Measurements from ENCODE around the gene GAK. TPM values are rescaled to one million over a fixed set of nuclear protein-coding genes. Genes with fewer than 3 reads are reported as not detected.

GAK gene
- polyA plus RNA-seq, 1 donor (not counting 4 experiments of a cell fraction or from before 2014, with no cell fraction given): 18.4 TPM

DNA sequence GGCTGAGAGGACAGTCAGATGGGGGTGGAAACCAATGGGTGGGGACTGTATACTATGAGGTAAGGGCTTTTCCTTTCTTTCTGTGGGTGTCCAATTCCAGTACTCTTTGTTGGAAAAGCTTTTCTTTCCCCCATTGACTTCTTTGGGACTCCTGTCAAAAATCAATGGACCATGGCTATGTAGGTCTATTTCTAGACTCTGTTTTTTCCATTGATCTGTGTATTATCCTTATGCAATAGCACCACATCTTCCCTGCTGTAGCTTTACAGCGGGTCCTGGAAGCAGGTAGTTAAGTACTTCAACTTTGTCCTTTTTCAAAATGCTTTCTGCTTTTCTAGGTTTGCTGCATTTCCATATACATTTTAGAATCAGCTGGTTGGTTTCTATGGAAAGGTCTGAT lies 94.3 kb downstream of the GAK start:
- Histone ChIP-seq H3K9me1 (ENCODE audit: control insufficient read depth, extremely low read depth, insufficient read depth, low read length) (no peaks in the 10 kb centered on the region), H3K79me2 (ENCODE audit: control insufficient read depth, insufficient read depth, low read length) (no peaks in the 10 kb centered on the region), H4K20me1 (ENCODE audit: control insufficient read depth, extremely low read depth, insufficient read depth, low read length) (no peaks in the 10 kb centered on the region), H3K36me3 (ENCODE audit: control insufficient read depth in 2 of 2, extremely low read depth in 1 of 2, insufficient read depth in 2 of 2, low read length in 2 of 2) (no peaks in the 10 kb centered on the region), H2AFZ (ENCODE audit: control insufficient read depth, low read length) (no peak overlapping the region), H3K27me3 (ENCODE audit: control insufficient read depth, extremely low read depth, insufficient read depth, low read length) (peaks cover 3% of the 10 kb centered on the region), H3K4me3 (ENCODE audit: control insufficient read depth in 2 of 3, extremely low read depth in 1 of 3, insufficient read depth in 2 of 3, low read depth in 1 of 3, low read length in 3 of 3) (no peak overlapping the region), H3K9me3 (ENCODE audit: control insufficient read depth, low read depth, low read length) (no peaks in the 10 kb centered on the region), H3K4me1 (ENCODE audit: control insufficient read depth, extremely low read depth, insufficient read depth, low read length) (no peaks in the 10 kb centered on the region), H3K27ac (ENCODE audit: control insufficient read depth, insufficient read depth, low read length) (no peak overlapping the region), H3K9ac (ENCODE audit: control insufficient read depth, extremely low read depth, insufficient read depth, low read length) (no peak overlapping the region), H3K4me2 (ENCODE audit: control insufficient read depth, extremely low read depth, insufficient read depth, low read depth, low read length) (no peak overlapping the region)
- FAIRE-seq (no peak), DNase-seq (ENCODE audit: low read depth, low spot score) (no peak)
- no peak for TF ChIP-seq EZH2 (IDR thresholded peaks at IDR 0.05; ENCODE audit: low read length)
- TF ChIP-seq, protein P1, sequence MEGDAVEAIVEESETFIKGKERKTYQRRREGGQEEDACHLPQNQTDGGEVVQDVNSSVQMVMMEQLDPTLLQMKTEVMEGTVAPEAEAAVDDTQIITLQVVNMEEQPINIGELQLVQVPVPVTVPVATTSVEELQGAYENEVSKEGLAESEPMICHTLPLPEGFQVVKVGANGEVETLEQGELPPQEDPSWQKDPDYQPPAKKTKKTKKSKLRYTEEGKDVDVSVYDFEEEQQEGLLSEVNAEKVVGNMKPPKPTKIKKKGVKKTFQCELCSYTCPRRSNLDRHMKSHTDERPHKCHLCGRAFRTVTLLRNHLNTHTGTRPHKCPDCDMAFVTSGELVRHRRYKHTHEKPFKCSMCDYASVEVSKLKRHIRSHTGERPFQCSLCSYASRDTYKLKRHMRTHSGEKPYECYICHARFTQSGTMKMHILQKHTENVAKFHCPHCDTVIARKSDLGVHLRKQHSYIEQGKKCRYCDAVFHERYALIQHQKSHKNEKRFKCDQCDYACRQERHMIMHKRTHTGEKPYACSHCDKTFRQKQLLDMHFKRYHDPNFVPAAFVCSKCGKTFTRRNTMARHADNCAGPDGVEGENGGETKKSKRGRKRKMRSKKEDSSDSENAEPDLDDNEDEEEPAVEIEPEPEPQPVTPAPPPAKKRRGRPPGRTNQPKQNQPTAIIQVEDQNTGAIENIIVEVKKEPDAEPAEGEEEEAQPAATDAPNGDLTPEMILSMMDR (optimal IDR thresholded peaks at IDR 0.05 in 1 of 3, IDR thresholded peaks at IDR 0.05 in 1 of 3, conservative IDR thresholded peaks at IDR 0.05 in 1 of 3; ENCODE audit: extremely low read depth in 1 of 3, insufficient read depth in 2 of 3, low read length in 3 of 3): no peak
- dilution Hi-C loops (cut with MboI; ENCODE audit: extremely low pct_ligation_motif_present, low sequenced_read_pairs): no loop called here

DNA sequence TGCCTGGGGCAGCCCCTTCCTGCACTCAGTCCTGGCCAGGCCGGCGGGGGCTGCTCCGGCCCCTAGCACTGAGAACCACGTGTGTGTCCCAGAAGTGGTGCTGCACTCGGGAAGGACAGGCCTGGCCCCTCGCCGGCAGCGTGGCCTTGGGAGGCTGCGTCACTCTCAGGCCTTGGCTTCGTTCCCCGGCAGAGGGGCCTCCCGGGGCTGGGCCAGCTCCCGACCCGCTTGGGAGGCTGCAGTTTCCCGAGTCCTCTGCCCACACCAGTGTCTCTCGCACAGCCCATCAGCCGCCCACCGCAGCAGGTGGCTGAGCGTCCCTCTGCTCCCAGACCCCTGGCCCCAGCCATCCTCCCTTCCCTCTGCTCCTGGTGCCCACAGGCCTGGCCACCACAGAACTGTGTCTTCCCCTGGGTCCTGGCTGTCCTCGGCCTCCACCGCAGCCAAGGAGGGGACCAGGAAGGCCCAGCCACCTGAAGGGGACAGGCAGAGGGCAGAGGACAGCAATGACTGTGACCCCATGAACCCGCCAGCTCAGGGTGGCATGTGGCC lies 95.3 kb downstream of the GAK start:
- Histone ChIP-seq H2AFZ (ENCODE audit: control insufficient read depth, low read length) (no peak overlapping the region), H3K4me2 (ENCODE audit: control insufficient read depth, extremely low read depth, insufficient read depth, low read depth, low read length) (no peak overlapping the region), H3K4me1 (ENCODE audit: control insufficient read depth, extremely low read depth, insufficient read depth, low read length) (no peaks in the 10 kb centered on the region), H4K20me1 (ENCODE audit: control insufficient read depth, extremely low read depth, insufficient read depth, low read length) (no peaks in the 10 kb centered on the region), H3K79me2 (ENCODE audit: control insufficient read depth, insufficient read depth, low read length) (no peaks in the 10 kb centered on the region), H3K27me3 (ENCODE audit: control insufficient read depth, extremely low read depth, insufficient read depth, low read length) (peaks cover 3% of the 10 kb centered on the region), H3K9me3 (ENCODE audit: control insufficient read depth, low read depth, low read length) (no peaks in the 10 kb centered on the region), H3K9ac (ENCODE audit: control insufficient read depth, extremely low read depth, insufficient read depth, low read length) (no peak overlapping the region), H3K4me3 (ENCODE audit: control insufficient read depth in 2 of 3, extremely low read depth in 1 of 3, insufficient read depth in 2 of 3, low read depth in 1 of 3, low read length in 3 of 3) (no peak overlapping the region), H3K27ac (ENCODE audit: control insufficient read depth, insufficient read depth, low read length) (no peak overlapping the region), H3K36me3 (ENCODE audit: control insufficient read depth in 2 of 2, extremely low read depth in 1 of 2, insufficient read depth in 2 of 2, low read length in 2 of 2) (no peaks in the 10 kb centered on the region), H3K9me1 (ENCODE audit: control insufficient read depth, extremely low read depth, insufficient read depth, low read length) (no peaks in the 10 kb centered on the region)
- FAIRE-seq: no peak
- DNase-seq (ENCODE audit: low read depth, low spot score): no peak
- TF ChIP-seq, protein P1 (optimal IDR thresholded peaks at IDR 0.05 in 1 of 3, IDR thresholded peaks at IDR 0.05 in 1 of 3, conservative IDR thresholded peaks at IDR 0.05 in 1 of 3; ENCODE audit: extremely low read depth in 1 of 3, insufficient read depth in 2 of 3, low read length in 3 of 3): no peak
- no peak for TF ChIP-seq EZH2 (IDR thresholded peaks at IDR 0.05; ENCODE audit: low read length)
- dilution Hi-C loops (cut with MboI; ENCODE audit: extremely low pct_ligation_motif_present, low sequenced_read_pairs): no loop called here

Data from keratinocyte (primary cell).